RCC 7860 (cell line): ENCODE measurements around the gene B2M.
"Not testable (repeated sequence)": the region's sequence is repeated elsewhere in the genome, so short reads cannot be mapped to it uniquely, and the experiment has no call there.

Source experiments
- DNase-seq: peaks from one replicate; pipeline ENCODE4 v3.0.0-alpha.2; 2015; ENCODE audit warnings: low spot score
- FAIRE-seq: peaks from 2 replicates; lab custom pipeline; 2012; peaks lifted over from hg19 to GRCh38; lab: Jason Lieb, UNC

Gene B2M

DNA sequence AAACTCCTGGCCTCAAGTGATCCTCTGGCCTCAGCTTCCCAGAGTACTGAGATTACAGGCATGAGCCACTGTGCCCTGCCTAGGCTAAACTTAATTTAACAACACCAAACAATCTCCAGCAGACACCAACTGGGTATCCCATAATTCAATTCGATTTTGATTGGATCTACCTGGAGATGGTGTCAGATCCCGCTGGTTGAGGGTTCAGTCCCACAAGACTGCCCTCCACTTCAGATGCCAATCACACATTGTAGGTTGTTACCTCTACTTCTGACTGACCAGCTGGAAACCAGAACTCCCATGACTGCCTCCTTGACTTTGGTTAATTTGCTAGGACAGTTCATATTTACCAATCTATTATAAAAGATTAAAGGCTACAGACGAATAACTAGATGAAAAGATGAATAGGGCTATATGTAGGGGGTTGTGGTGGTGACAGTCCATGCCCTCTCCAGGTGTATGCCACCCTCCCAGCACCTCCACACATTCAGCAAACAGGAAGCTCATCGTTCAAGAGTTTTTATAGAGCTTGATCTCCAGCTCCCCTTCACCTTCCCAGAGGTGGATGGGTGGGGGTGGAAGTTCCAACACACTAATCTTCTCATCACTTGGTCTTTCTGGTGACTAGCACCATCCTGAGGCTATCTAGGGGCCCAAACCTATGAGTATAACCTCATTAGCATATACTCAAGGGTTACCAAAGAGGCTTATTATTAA lies 9.3 kb downstream of the B2M start:
- FAIRE-seq (no peak), DNase-seq (no peak)

GRCh38 chr15:44722011-44722410 lies 10.7 kb downstream of the B2M start:
- FAIRE-seq (no peak), DNase-seq (no peak)

DNA sequence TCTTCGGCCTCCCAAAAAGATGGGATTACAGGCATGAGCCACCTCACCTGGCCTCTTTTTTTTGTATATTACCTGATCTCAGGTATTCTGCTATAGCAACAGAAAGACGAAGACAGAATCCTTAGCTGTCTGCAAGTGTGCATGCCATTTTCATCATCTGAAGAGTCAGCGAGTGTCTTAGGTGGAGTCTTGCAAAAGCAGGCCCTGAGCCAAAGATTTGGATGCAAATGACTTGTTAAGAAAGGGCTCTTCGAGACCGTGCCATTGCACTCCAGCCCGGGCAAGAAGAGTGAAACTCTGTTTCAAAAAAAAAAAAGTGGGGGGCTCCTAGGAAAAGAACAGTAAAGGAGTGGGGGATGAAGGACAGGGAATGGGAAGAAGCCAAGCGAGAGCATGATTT lies 14.8 kb downstream of the B2M start:
- DNase-seq (no peak), FAIRE-seq (no peak)

DNA sequence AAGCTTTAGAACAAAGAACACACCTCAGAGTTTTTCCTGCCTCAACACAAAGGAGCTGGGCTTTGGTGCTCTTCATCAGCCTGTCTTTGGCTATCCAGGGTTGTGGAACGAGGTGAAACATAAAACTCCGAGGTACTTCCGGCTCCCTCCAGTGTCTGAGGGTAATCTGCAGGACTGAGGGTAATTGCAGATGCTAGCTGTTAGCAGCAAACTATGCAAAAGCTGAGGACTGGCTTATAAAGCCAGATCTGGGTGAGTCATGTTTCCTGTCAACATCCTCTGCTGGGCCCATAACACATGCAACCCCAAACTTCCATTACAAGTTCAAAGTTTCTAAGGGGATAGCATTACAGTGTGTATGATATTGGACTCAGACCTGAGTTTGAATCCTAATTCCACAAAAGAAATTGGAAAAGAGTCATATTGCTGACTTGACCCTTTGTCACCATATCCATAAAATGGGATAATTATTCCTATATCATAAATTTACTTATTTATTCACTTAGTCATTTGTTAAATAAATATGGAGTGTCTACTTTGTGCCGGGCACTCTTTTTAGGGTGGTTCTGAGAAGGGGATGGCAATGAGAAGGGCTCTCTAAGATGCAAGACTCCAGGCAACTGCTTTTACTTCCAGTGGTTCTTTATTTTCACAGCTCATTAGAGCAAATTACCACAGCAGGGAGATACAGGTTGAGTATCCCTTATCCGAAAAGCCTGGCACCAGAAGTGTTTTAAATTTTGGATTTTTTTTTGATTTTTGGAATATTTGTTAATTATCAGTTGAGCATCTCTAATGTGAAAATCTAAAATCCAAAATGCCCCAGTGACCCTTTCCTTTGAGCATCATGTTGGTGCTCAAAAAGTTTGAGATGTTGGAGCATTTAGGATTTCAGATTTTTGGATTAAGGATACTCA lies 15.5 kb downstream of the B2M start:
- DNase-seq, result peak; percentile 68
- FAIRE-seq, result no peak

DNA sequence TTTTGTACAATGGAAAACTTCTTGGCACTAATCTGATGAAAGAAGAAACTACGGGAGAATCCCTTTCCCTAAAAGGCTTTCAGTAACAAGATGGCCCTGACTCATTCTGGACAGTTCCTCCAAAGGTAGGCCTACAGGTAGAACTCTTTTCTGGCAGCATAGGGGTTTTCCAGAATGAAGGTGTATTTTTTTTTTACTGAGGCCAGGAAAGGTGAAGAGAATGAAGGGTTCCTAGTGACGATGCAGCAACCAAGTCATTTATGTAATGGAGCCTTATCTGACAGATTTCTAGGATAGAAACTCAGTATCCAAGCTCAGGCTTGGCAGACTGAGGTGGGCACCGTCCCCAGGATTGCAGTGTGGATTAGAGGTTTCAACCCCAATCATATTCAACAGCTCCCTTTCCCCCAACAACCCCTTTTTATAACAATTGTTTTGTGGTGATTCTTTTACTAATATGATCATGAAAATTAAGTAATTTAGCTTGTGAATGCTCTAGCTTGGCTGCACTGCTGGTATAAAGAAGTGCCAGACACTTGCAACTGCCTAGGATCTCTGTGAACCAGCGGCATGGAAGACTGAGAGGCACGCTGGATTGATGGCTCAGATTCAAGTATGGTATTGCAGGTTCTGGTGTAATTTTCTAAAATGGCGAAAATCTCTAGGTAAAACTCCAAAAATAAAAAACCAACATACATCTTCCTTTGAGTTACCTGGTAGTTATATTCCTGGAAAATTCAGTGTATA lies 16.3 kb downstream of the B2M start:
- DNase-seq, result no peak
- no peak for FAIRE-seq

GRCh38 chr15:44728232-44728575 lies 16.9 kb downstream of the B2M start:
- FAIRE-seq, DNase-seq: not testable (repeated sequence)

GRCh38 chr15:44728576-44729407 lies 17.5 kb downstream of the B2M start:
- FAIRE-seq (peak; percentile 94), DNase-seq (peak; percentile 97)

DNA sequence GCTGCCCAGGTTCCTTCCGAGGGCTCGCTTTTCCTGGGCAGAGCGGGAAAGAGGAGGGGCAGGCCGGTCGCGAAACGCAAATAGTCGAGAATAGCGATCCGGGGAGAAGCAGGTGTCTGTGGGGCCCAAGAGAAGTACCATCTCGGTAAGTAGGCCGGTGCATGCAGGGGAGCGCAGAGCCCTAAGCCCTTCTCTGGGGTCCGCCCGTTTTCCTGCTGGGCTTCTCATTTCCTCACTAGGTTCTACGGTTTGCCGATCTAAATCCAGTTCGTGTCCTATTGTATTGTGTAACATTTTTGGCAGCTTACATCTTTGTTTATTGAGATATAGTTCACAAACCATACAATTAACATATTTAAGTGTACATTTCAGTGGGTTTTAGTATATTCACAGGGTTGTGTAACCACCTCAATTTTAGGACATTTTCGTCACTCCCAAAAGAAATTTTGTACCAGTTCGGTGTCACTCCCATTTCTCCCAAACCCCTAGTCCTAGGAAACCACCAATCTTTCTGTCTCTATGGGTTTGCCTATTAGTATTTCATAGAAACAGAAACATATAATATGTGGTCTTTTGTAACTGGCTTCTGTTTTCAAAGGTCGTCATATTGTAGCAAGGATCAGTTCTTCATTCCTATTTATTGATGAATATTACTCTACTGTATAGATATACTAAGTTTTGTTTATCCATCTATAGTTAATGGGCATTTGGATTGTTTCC lies 18.3 kb downstream of the B2M start:
- DNase-seq (no peak), FAIRE-seq (no peak)

- DNase-seq (no peak), FAIRE-seq (no peak)
Measured at GRCh38 chr15:44734839-44735481, 23.6 kb downstream of the B2M start.

DNA sequence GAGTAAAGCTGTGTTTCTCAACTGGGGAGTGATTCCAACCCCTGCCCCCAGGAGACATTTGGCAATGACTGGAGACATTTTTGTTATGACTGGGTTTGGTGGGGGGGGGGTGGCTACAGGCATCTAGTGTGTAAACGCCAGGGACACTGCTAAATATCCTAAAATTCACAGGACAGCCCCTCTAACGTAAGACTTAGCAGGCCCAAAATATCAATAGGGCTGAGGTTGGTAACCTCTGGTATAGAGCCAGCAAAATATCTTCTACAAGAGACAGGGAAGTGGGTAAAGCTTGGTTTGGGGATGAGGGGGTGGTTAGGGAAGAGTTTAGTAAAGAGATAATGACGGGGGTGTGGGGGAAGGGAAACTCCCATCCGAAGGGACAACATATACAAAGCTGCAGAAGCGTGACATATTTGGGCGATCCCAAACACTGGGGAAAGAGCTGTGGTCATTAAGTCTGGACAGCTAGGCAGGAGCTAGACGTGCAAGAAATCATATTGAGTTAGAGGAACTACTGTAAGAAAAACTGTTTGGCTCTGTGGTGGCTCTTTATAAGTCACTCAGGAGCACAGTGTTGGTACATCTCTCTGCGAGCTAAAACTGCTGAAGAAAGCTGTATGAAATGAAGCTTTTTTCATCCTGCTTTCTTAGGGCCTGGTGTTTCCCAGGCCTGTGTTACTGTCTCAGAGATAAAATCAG lies 24.3 kb downstream of the B2M start:
- no peak for FAIRE-seq
- no peak for DNase-seq

GRCh38 chr15:44736181-44736765 lies 25.0 kb downstream of the B2M start, which contains the start of gene TRIM69:
TRIM69 (plus strand) TSS chr15:44736528; CDS start chr15:44736705, 177 bp downstream.
- DNase-seq, result no peak

DNA sequence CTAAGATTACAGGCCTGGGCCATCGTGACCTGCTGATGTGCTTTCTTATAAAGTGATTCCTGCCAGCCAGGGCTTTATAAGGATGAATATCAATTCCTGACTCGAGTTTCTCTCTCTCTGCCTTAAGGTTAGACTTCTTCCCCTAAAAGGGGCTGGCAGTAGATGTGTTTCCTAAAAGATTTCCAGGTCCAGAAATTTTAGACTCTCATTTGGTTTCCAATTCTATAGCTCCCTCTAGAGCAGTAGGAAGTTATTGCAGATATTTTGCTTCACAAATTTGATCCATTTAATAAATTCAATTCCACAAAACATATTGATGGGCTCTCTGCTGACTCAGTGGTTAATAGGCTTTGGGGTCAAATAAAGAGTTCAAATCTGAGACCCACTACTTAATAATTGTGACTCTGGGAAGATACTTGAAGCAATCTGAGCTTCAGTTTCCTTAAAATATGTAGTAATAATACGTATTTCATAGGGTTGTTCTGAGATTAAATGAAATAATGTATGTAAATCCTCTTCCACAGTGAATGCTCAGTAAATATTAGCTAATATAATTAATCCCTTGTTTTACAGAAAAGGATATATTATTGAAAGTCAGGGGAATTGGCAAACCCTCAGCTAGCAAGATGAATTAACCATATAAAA lies 27.1 kb downstream of the B2M start:
- DNase-seq (peak; percentile 33), FAIRE-seq (peak; percentile 57)

More at GRCh38 chr15:44736181-44736765, 25.0 kb downstream of the B2M start, which contains the start of gene TRIM69:
- no peak for FAIRE-seq

DNA sequence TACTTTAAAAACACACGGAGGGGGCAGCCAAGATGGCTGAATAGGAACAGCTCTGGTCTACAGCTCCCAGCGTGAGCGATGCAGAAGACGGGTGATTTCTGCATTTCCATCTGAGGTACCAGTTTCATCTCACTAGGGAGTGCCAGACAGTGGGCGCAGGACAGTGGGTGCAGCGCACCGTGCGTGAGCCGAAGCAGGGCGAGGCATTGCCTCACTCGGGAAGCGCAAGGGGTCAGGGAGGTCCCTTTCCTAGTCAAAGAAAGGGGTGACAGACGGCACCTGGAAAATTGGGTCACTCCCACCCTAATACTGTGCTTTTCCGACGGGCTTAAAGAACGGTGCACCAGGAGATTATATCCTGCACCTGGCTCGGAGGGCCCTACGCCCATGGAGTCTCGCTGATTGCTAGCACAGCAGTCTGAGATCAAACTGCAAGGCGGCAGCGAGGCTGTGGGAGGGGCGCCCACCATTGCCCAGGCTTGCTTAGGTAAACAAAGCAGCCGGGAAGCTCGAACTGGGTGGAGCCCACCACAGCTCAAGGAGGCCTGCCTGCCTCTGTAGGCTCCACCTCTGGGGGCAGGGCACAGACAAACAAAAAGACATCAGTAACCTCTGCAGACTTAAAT lies 28.0 kb downstream of the B2M start:
- not testable (repeated sequence) for FAIRE-seq, DNase-seq

- not testable (repeated sequence) for FAIRE-seq
Measured at GRCh38 chr15:44743454-44743853, 32.1 kb downstream of the B2M start.

DNA sequence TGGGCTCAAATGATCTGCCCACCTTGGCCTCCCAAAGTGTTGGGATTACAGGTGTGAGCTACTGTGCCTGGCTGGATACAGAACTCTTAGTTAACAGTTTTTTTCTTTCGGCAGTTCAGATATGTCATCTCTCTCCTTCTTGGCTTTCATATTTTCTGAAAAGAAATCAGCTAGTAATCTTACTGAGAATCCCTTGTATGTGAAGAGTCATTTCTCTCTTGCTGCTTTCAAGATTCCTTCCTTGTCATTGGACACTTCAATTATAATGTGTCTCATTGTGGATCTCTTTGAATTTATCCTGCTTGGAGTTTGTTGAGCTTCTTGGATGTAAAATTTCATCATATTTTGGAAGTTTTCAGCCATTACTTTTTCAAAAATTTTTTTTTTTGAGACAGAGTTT lies 42.0 kb downstream of the B2M start:
- FAIRE-seq, result no peak

More at GRCh38 chr15:44743454-44743853, 32.1 kb downstream of the B2M start:
- not testable (repeated sequence) for DNase-seq

DNA sequence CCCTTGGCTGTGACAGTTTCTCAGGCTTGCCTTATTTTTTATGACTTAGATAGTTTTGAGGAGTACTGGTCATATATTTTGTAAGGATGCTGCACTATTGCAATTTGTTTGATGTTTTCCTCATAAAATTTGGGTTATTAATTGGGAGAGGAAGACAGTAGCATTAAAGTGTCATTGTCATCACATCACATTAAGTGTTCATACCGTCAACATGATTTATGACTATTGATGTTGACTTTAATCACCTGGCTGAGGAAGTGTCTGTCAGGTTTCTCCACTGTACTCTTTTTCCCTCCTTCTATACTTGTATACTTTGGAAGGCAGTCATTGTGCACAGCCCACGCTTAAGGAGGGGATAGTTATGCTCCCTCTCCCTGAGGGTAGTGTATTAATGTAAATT lies 51.9 kb downstream of the B2M start:
- no peak for FAIRE-seq

More for the DNA sequence above, 42.0 kb downstream of the B2M start:
- DNase-seq, result no peak

GRCh38 chr15:44763848-44764247 lies 52.5 kb downstream of the B2M start:
- no peak for FAIRE-seq
- DNase-seq, result no peak

More for the DNA sequence above, 51.9 kb downstream of the B2M start:
- DNase-seq, result no peak
